Lower leg skin (tissue), 3 donors: ENCODE measurements around the gene TLK2.
"Not testable (repeated sequence)": the region's sequence is repeated elsewhere in the genome, so short reads cannot be mapped to it uniquely, and the experiment has no call there.

Experiments
- CTCF ChIP-seq, 3 donors: fragments of 450-650 bp; IDR thresholded peaks; one replicate each; pipeline ENCODE4 v1.5.1; 2016; ENCODE audit warnings: antibody characterized with exemption in 3 of 3, mild to moderate bottlenecking in 3 of 3, moderate library complexity in 2 of 3
- POLR2A ChIP-seq, 2 donors: fragments of 450-650 bp; IDR thresholded peaks; one replicate each; pipeline ENCODE4 v1.6.1; 2016 to 2017; ENCODE audit warnings: antibody characterized with exemption in 2 of 2, mild to moderate bottlenecking in 1 of 2, moderate library complexity in 1 of 2

- TF ChIP-seq POLR2A, CTCF (IDR thresholded peaks at IDR 0.05): not testable (repeated sequence)
These were observed 37.4 kb upstream of the TLK2 start for GRCh38 chr17:62441181-62441580.
